DND-41 (cell line): ENCODE results near the gene TBC1D22A.

Experiments used
- CTCF ChIP-seq: IDR thresholded peaks from 2 replicates; pipeline ENCODE4 v1.5.1; 2012; ENCODE audit warnings: borderline replicate concordance, low read length, moderate library complexity, mild to moderate bottlenecking; ENCODE audit not compliant: poor library complexity, severe bottlenecking; ENCODE audit errors: extremely low read depth
- EZH2 ChIP-seq: IDR thresholded peaks from 3 replicates; pipeline ENCODE4 v1.6.1; 2012; ENCODE audit warnings: borderline replicate concordance, low read depth, mild to moderate bottlenecking, moderate library complexity, low read length, inconsistent platforms; ENCODE audit not compliant: severe bottlenecking

- TF ChIP-seq EZH2 (no peak), CTCF (no peak)
These were observed 184.0 kb downstream of the TBC1D22A start for GRCh38 chr22:46946383-46946962.
